GM19099 (cell line): Measurements from ENCODE around the gene GLB1L3.

ENCODE experiments used
- POLR2A ChIP-seq: IDR thresholded peaks from 3 replicates; pipeline ENCODE4 v1.6.1; 2011; ENCODE audit warnings: low read depth; ENCODE audit not compliant: insufficient read length; ENCODE audit errors: extremely low read depth

Gene GLB1L3

GRCh38 chr11:134322553-134322952, 46.4 kb downstream of the GLB1L3 start:
- TF ChIP-seq POLR2A = no peak

GRCh38 chr11:134328433-134328832, 52.3 kb downstream of the GLB1L3 start:
- no peak for TF ChIP-seq POLR2A

GRCh38 chr11:134330611-134331353, 54.6 kb downstream of the GLB1L3 start:
- TF ChIP-seq POLR2A = no peak

GRCh38 chr11:134331354-134332188, 55.4 kb downstream of the GLB1L3 start, which contains the start of gene GLB1L2:
GLB1L2 (plus strand) TSS chr11:134331988; CDS start chr11:134332062, 74 bp downstream.
- TF ChIP-seq POLR2A = no peak

- no peak for TF ChIP-seq POLR2A
These were observed 56.0 kb downstream of the GLB1L3 start for GRCh38 chr11:134332189-134332631.

GRCh38 chr11:134332782-134333181, 56.6 kb downstream of the GLB1L3 start:
- TF ChIP-seq POLR2A = no peak

- no peak for TF ChIP-seq POLR2A
These were observed 57.1 kb downstream of the GLB1L3 start for GRCh38 chr11:134333312-134333711.

GRCh38 chr11:134333946-134334345, 57.8 kb downstream of the GLB1L3 start:
- no peak for TF ChIP-seq POLR2A

- no peak for TF ChIP-seq POLR2A
These were observed 58.8 kb downstream of the GLB1L3 start for GRCh38 chr11:134334796-134335571.

GRCh38 chr11:134337051-134337450, 60.9 kb downstream of the GLB1L3 start:
- no peak for TF ChIP-seq POLR2A

GRCh38 chr11:134338068-134338467, 61.9 kb downstream of the GLB1L3 start:
- no peak for TF ChIP-seq POLR2A

- TF ChIP-seq POLR2A = no peak
These were observed 62.5 kb downstream of the GLB1L3 start for GRCh38 chr11:134338654-134339053.

GRCh38 chr11:134339756-134340155, 63.6 kb downstream of the GLB1L3 start:
- no peak for TF ChIP-seq POLR2A

- no peak for TF ChIP-seq POLR2A
These were observed 64.3 kb downstream of the GLB1L3 start for GRCh38 chr11:134340354-134340964.
